Measurements from ENCODE around the gene TBC1D8. TPM values are rescaled to one million over a fixed set of nuclear protein-coding genes. Genes with fewer than 3 reads are reported as not detected.

TBC1D8 gene
- polyA plus RNA-seq, 3 donors = 29.3 to 47.8 (median 32.2) TPM

DNA sequence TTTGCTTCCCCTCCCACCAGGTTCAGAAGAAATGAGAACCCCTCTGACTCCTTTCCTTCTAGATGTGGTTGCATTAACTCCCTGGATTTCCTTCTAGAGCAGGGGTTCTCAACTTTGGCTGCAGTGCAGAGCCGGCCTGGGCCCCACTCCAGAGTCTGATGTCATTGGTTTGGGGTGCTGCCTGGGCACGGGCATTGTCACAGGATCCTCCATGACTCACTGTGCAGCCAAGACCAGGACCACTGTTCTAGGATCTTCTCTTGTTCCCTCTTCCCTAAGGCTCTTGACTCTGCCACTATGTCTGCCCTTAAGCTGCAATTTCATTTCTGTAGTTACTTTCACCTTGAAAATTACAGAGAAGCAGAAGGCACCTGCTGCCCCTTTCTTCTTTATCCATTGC is 31.8 kb downstream of the TBC1D8 start:
- no peak for DNase-seq (ENCODE audit: extremely low read depth in 1 of 11, low read depth in 9 of 11, low spot score in 4 of 11)

DNA sequence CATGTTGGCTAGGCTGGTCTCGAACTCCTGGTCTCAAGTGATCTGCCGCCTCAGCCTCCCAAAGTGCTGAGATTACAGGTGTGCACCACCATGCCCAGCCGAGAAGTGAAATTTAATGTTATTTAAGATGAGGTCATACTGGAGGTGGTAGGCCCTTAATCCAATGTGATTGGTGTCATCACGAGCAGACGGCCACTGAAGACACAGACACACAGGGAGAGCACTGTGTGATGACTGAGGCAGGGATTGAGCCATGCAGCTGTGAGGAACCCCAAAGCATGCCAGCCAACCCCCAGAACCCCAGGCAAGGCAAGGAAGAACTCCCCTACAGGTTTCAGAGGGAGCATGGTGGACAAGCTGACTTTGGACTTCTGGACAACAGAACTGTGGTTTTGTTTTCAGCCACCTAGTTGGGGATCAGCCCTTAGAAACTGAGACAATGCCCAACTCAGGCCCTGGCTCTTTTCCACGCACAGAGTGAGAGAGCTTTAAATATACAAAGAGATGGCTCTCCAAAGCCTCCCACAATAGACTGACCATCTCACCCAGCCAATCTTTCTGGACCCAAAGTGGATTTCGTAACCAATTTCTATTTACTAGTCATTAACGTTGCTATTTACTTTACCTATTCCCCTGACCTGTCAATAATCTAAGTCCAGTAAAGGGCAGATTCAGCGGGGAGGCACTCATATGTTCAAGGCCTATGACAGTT is 34.2 kb downstream of the TBC1D8 start:
- DNase-seq (ENCODE audit: extremely low read depth in 1 of 11, low read depth in 9 of 11, low spot score in 4 of 11) = no peak

DNA sequence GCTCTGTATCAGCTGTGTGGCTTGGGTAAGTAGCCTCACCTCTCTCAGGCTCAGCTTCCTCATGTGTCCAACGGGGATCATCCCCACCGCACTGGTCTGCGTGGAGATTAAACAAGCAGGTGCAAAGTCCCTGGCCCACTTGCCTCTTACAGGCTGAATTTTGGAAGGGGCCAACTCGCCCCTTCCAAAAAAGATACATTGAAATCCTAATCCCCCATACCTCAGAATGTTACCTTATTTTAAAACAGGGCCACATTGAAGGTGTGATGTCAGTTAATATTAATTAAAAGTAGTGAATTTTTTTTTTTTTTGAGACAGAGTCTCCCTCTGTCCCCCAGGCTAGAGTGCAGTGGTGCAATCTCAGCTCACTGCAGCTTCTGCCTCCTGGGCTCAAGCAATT is 34.8 kb downstream of the TBC1D8 start:
- no peak for DNase-seq (ENCODE audit: extremely low read depth in 1 of 11, low read depth in 9 of 11, low spot score in 4 of 11)

DNA sequence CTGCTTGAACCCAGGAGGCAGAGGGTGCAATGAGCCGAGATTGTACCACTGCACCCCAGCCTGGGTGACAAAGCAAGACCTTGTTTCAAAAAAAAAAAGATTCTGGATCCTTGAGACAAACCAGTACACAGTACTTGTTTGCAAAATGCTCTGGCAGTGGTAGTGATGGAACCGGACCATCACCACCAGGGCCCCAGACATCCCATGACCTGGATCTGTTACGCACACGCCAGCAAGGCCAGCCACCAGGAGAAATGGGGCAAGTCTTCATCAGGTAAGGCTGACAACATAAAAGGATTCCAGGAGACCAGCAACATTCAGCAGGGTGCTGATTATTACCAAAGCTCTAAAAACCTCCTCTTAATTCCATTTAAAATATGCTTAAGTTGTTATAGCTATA is 35.5 kb downstream of the TBC1D8 start:
- DNase-seq (ENCODE audit: extremely low read depth in 1 of 11, low read depth in 9 of 11, low spot score in 4 of 11) = no peak

DNA sequence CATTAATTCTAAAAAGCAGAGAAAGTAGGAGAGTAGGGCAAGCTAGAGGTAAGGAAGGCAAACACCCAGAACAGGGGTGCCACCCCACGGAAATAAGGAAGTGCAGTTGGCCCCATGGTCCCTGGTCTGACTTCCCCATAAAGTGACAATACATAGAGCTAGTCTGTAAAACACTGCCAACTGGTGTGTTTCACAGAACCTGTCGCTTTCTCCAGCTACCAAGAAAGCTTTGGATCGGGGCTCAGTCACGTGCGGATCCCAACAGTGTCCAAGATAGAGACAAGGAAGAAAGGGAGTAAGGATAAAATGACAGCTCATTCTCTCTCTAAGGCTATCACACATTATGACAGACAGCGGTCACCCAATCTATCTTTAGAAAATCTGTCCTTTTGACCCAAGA is 36.4 kb downstream of the TBC1D8 start:
- DNase-seq (ENCODE audit: extremely low read depth in 1 of 11, low read depth in 9 of 11, low spot score in 4 of 11) = no peak

DNA sequence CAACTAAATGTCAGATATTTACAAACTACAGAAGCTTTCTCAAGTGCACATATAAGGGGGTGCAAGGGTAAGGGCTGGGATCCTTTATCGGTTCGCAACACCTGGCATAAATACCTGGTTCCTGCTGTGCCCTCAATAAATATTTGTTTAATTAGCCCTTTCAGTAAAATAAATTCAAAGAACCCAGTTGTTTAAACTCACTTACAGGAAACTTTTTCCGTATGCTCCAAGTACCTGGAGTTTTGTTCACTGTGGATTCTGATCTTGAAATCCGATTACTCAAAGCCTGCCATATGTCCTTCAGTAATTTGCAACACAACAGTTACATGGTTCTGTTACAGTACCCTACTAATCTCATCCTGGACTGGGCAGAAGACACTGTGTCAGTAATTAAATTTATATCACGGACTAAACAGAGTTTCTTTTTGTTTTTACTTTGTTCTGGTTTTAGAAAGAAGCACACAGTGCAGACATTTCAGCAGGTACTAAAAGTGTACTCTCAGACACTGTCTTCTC is 36.9 kb downstream of the TBC1D8 start:
- no peak for DNase-seq (ENCODE audit: extremely low read depth in 1 of 11, low read depth in 9 of 11, low spot score in 4 of 11)

DNA sequence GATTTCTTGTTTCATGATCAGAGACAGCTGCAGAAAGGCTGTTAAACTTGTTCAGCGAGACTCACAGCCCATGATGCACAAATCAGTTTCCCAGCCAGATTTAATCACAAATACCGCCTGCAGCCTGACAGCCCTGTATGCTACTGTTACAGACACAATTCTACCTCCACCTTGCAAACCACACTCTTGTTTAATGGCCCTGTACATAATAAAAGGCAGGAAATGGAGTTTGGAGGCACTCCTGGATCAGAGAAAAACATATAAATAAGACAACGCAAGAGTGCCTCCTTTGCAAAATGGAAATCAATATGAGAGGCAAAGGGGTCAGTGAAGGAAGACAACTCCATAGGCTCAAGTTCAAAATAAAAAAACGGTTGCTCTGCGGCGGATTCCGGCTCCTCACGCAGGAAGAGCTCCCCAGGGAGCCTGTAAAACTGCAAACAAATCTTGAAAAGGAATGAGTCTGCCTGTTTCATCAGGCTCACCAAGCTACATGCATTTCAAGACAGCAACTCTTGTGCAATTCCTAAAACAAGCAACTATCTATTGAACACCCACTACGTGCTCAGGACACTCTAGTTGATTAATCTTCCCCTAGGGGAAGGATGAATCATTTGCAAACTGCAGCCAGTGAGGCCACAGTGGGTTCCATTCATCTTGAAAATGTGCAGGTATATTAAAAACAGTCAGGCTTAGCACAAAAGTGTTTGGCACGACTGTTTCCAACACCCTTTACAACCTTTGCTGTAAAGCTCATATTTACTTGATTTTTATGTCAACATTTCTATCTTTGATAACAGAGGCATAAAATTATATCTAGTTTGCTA is 37.5 kb downstream of the TBC1D8 start:
- DNase-seq (ENCODE audit: extremely low read depth in 1 of 11, low read depth in 9 of 11, low spot score in 4 of 11) = peak in 5 of 11 donors; percentile 51 to 77 (median 76)

DNA sequence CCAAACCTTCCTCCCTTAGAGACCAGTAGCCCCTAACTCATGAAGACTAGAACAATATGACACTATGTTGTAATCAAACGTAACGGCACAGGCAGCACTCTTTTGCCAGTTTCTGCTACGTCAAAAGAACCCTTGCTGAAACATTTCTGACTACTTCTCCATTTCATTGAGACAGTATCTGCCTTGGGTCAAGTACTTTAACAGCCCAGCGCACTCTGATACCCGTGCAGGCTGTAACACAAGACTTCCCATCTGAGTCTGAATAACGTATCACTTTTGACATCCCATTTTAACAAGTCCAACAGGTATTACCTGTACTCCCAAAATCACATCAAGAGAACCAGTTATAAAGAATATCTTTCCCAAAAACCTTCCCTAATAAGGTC is 38.4 kb downstream of the TBC1D8 start:
- peak in 1 of 11 donors; percentile 47 for DNase-seq (ENCODE audit: extremely low read depth in 1 of 11, low read depth in 9 of 11, low spot score in 4 of 11)

DNA sequence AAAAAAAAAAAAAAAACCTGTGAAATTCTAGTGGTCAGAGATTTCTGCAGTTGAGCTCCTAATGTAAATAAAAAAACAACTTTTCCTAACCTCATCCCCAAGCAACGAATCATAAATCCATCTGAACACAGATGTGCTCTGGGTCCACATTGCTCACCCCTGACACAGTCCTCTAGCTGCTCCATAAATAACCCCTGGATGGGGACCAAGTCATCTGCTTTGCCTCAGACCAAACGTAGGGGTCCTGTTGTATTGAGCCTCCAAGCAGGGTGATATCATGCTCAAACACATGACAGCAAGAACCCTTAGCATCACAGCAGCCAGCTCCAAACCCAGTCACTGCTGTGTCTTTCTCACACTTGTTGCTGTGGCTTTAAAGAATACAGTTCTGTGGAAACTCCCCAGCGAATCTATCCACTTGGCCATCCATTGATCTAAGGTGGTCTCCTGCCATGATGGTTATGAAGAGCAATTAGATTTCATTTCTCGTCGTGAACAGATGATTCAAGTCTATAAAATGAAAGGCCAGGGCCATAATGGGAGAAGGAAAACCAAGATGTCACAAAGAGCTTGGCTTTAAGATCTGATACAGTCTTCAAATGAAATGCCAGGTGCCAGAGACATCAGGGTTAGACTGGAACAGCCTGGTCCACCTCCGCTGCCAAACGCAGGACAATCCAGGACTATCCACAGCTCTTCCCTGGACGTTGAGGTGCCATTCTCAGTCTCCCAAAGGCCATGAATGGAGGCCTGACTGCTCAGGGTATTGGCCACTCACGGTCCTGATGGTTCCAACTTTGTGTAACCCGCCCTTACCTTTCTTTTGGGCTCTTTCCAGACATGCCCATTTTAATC is 39.0 kb downstream of the TBC1D8 start:
- peak in 5 of 11 donors; percentile 51 to 74 (median 70) for DNase-seq (ENCODE audit: extremely low read depth in 1 of 11, low read depth in 9 of 11, low spot score in 4 of 11)

DNA sequence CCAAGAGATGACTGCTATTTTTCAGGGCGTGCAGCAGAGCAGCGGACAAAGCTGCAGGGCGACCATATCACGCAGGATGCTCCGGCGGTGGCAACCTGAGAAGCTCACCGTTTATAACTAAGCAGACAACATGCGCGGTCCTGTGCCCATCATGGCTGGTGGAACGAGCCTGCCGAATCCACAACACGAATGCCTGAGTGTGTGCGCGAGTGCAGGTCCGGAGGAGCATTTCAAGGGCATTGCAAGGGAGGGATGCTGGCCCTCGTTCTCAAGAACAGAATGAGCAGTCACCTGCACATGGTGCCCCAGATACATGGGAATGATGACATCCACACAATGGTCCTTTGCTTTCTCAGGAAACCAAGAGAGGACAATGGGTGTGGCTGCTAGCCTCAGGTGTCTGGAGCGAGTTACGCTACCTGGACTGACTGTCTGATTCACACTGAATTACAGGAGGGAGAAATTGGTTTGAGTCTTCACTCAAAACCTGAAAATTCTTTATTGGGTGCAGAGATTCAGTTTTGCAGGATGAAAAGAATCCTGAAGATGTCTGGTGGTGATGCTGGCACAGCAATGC is 39.8 kb downstream of the TBC1D8 start:
- DNase-seq (ENCODE audit: extremely low read depth in 1 of 11, low read depth in 9 of 11, low spot score in 4 of 11) = no peak

DNA sequence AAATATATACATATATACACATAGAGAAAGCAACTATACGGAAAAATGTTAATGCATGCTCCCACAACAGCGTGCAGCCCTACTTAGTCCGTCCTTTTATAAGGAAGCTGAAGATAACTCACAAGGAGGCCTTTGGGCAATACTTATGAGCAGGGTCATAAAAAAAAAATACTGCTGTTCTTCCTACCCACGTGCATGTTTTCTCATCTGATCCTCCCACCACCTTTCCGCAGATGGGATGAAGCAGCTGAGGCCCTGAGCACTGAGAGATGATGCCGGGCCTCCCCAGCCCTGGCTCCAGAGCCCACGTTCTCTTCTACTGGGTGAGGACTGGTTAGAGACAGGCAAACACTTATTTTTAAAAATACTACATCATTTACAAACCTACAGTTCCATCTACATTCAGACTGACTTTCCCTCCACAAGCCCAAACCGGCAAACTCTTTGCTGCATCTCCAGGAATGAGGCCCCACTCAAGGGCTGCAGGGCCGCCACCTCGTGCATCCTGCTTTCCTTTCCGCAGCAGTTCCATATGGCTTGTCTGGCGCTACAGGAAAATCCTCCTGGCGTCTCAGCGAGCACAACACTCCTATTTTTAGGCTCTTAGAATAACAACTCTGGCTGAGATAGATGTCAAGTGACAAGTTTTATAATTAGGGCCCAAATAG is 41.6 kb downstream of the TBC1D8 start:
- DNase-seq (ENCODE audit: extremely low read depth in 1 of 11, low read depth in 9 of 11, low spot score in 4 of 11) = peak in 1 of 11 donors; percentile 49

DNA sequence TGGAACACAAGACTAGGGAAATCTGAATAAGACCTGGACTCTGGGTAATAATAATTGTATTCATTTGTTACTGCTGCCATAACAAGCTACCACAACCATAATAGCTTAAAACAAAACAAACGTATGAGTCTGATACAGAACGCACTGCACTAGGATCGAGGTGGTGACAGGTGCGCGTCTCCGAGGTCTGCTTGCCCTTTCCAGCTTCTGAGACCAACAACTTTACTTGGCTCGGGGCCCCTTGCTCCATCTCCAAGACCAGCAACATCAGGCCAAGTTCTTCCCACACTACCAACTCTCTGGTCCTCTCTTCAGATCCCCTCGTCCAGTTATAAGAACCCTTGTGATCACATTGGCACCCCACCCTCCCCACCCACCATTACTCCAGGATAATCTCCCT is 42.8 kb downstream of the TBC1D8 start:
- no peak for DNase-seq (ENCODE audit: extremely low read depth in 1 of 11, low read depth in 9 of 11, low spot score in 4 of 11)

DNA sequence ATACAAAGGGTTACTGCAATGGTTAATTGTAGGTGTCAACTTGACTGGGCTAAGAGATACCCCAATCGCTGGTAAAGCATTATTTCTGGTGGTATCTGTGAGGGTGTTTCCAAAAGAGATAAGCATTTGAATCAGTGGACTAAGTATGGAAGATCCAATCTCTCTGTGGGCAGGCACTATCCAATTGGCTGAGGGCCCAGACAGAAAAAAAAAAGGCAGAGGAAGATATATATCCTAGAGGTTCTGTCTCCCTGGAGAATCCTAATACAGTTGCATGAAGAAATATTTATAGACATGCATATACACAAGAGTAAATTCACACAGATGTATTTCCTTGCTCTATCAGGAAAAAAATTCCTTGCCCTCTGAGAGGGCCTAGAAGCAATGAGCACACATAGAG is 43.9 kb downstream of the TBC1D8 start:
- DNase-seq (ENCODE audit: extremely low read depth in 1 of 11, low read depth in 9 of 11, low spot score in 4 of 11) = no peak

DNA sequence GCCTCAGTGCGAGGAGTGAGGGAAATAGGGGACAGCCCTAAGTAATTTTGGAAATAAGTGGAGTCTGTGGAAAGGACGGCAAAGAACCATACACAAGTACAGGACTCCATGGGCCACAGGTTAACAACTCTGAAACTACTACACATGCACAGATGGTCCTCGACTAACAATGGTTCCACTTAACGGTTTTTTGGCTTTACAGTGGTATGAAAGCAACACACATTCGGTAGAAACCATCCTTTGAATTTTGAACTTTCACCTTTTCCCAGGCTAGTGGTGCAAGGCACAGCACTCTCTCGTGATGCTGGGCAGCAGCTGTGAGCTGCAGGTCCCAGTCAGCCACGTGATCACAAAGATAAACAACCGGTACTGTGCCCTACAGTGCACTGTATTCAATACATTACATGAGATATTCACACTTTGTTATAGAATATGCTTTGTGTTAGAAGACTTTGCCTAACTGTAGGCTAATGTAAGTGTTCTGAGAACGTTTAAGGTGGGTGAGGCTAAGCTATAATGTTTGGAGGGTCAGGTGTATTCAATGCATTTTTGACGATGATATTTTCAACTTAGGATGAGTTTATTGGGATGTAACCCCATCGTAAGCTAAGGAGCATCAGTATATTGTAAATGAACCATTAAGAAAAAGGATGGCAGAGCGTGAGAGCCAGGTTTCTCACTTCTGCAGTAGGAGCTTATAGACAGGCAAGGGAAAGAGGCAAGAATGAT is 44.6 kb downstream of the TBC1D8 start:
- no peak for DNase-seq (ENCODE audit: extremely low read depth in 1 of 11, low read depth in 9 of 11, low spot score in 4 of 11)

DNA sequence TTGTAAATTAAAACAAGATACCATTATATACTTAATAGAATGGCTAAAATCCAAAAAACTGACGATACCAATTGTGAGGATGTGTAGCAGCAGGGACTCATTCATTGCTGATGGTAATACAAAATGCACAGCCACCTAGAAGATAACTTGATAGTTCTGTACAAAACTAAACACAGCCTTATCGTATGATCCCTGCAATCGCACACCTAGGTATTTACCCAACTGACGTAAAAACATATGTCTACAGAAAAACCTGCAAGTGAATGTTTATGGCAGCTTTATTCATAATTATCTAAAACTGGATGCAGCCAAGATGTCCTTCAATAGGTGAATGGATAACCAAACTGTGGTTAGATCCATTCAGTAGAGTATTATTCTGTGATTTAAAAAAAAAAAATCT is 45.5 kb downstream of the TBC1D8 start:
- DNase-seq (ENCODE audit: extremely low read depth in 1 of 11, low read depth in 9 of 11, low spot score in 4 of 11) = no peak

DNA sequence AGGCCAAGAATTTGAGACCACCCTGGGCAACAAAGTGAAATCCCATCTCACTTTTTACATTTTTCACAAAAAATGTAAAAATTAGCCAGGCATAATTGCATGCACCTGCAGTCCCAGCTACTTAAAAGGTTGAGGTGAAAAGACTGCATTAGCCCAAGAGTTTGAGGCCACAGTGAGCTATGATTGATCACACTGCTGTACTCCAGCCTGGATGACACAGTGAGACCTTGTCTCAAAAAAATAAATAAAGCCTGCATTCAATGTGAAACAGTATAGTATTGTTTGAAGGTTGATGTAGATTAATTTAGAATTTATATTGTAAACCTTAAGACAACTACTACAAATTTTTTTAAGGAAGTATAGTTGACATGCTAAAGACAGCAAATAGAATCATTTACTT is 53.5 kb downstream of the TBC1D8 start:
- no peak for DNase-seq (ENCODE audit: extremely low read depth in 1 of 11, low read depth in 9 of 11, low spot score in 4 of 11)

DNA sequence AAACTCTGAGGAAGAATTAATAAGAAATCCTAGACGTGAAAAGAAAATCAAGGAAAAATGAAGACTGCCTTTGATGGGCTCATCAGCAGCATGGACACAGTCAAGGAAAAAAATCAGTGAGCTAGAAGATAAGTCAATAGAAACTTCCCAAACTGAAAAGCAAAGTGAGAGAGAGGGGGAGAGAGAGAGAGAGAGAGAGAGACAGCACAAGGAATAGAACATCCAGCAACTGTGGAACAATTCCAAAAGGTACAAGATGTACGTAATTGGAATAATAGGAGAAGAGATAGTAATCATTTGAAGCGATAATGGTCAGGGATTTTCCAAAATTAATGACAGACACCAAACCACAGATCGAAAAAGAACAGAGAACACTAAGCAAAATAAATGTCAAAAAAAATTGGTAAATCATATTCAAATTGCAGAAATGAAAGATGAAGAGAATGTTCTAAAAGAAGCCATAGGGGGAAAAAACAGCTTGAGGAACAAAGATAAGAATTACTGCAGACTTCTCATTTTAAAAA is 54.5 kb downstream of the TBC1D8 start:
- no peak for DNase-seq (ENCODE audit: extremely low read depth in 1 of 11, low read depth in 9 of 11, low spot score in 4 of 11)

DNA sequence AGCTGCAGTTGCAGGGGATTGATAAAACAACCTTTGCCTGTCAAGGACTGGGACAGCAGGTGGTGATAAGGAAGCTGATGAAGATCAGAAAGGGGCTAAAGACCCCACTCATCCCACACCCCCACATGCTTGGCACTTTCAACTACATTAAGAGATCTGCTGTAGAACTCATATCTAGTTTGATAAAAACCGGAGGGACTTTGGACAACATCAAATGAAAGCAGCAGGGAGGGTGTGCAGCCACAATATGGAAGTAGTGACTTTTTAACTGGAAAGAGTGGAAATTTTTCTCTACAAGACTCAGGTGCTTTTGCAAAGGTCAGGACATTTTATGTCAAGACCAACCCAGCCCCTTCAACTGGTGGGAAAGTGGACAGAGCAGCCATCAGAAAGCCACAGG is 56.8 kb downstream of the TBC1D8 start:
- no peak for DNase-seq (ENCODE audit: extremely low read depth in 1 of 11, low read depth in 9 of 11, low spot score in 4 of 11)
